ENCODE measurements around the gene INCENP.

GRCh38 chr11:62182147-62182891 lies 58.5 kb downstream of the INCENP start:
- TF ChIP-seq CTCF (conservative IDR thresholded peaks at IDR 0.05; ENCODE audit: low read depth in 2 of 2) (no peak), ZNF331 (CRISPR knock-in tag; IDR thresholded peaks at IDR 0.05; ENCODE audit: low read depth) (no peak), POLR2AphosphoS5 (IDR thresholded peaks at IDR 0.05; ENCODE audit: low read depth) (no peak), EZH2phosphoT487 (IDR thresholded peaks at IDR 0.05; ENCODE audit: unreplicated experiment) (no peak), ZNF114 (CRISPR knock-in tag; IDR thresholded peaks at IDR 0.05) (no peak)

All from GM23338 (cell line).